B cell (primary cell): ENCODE results near the gene STAT1. TPM values are rescaled to one million over a fixed set of nuclear protein-coding genes. Genes with fewer than 3 reads are reported as not detected.

Experiments used
- ATAC-seq: fragments of 200-7000 bp; cut with Tn5 transposase; one replicate; pipeline ENCODE4 v1.10.0; 2021; ENCODE audit warnings: low read depth, mild to moderate bottlenecking, moderate number of reproducible peaks, moderate library complexity
- CTCF ChIA-PET: fragments of 350-600 bp; sonication (Branson Sonifier 250); formaldehyde crosslinking; loops from one replicate; lab custom pipeline; 2021; ENCODE audit warnings: antibody characterized with exemption, inconsistent platforms; lab: Charles Lee
- POLR2A ChIA-PET: fragments of 350-600 bp; sonication (Branson Sonifier 250); formaldehyde crosslinking; loops from one replicate; lab custom pipeline; 2021; ENCODE audit warnings: antibody characterized with exemption; lab: Charles Lee
- DNase-seq: peaks from one replicate; pipeline ENCODE4 v3.0.0; 2013
- H2AFZ ChIP-seq: 2 replicates; pipeline ENCODE4 v1.6.1; 2012; ENCODE audit warnings: mild to moderate bottlenecking, low read depth, low read length; ENCODE audit not compliant: insufficient read depth, poor library complexity, severe bottlenecking
- H3K27ac ChIP-seq, 2 donors: 1 replicate in 1 of 2; 2 replicates in 1 of 2; pipeline ENCODE4 v1.5.1; 2012 to 2013; ENCODE audit warnings: low read length in 2 of 2, mild to moderate bottlenecking in 2 of 2, moderate library complexity in 1 of 2
- H3K27me3 ChIP-seq, 4 experiments: fragments of 200-600 bp in 1 of 4; sonication (generic) in 1 of 4; replicated peaks in 1 of 4; 1 replicate in 2 of 4; 2 replicates in 2 of 4; pipeline versions ENCODE4 v1.6.1 to v1.7.0; 2013 to 2016; ENCODE audit warnings: low read length in 3 of 4, mild to moderate bottlenecking in 2 of 4, mixed read lengths in 1 of 4, moderate library complexity in 1 of 4; ENCODE audit not compliant: insufficient read depth in 4 of 4, control insufficient read depth in 3 of 4; ENCODE audit errors: control extremely low read depth in 1 of 4
- H3K36me3 ChIP-seq, 2 experiments: replicated peaks in 1 of 2; 1 replicate in 1 of 2; 2 replicates in 1 of 2; pipeline versions ENCODE4 v1.6.1 to v1.7.1; 2013; ENCODE audit warnings: low read length in 1 of 2; ENCODE audit not compliant: insufficient read depth in 2 of 2, control insufficient read depth in 1 of 2; ENCODE audit errors: control extremely low read depth in 1 of 2, extremely low read depth in 1 of 2
- H3K4me1 ChIP-seq, 2 donors: fragments of 200-600 bp in 1 of 2; sonication (generic) in 1 of 2; 1 replicate in 1 of 2; 2 replicates in 1 of 2; pipeline versions ENCODE4 v1.5.1 to v1.6.1; 2013 to 2017; ENCODE audit warnings: low read length in 2 of 2; ENCODE audit not compliant: control insufficient read depth in 2 of 2, insufficient read depth in 2 of 2
- H3K4me2 ChIP-seq: replicated peaks from 2 replicates; pipeline ENCODE3; 2012; ENCODE audit warnings: mild to moderate bottlenecking, low read depth, low read length; ENCODE audit not compliant: poor library complexity, severe bottlenecking
- H3K4me3 ChIP-seq, 5 experiments: fragments of 200-600 bp in 1 of 5; sonication (generic) in 1 of 5; 1 replicate in 3 of 5; 2 replicates in 2 of 5; pipeline versions ENCODE4 v1.5.1 to v1.7.0; 2011 to 2016; ENCODE audit warnings: low read length in 4 of 5, mild to moderate bottlenecking in 4 of 5, low read depth in 2 of 5, control low read depth in 1 of 5, moderate library complexity in 1 of 5; ENCODE audit not compliant: insufficient read depth in 1 of 5; ENCODE audit errors: control extremely low read depth in 1 of 5, extremely low read depth in 1 of 5
- H3K79me2 ChIP-seq: fragments of 200-600 bp; sonication (generic); one replicate; pipeline ENCODE4 v1.6.0; 2016; ENCODE audit warnings: low read length; ENCODE audit not compliant: control insufficient read depth, insufficient read depth
- H3K9ac ChIP-seq: fragments of 200-600 bp; sonication (generic); 2 replicates; pipeline ENCODE4 v1.6.1; 2017; ENCODE audit warnings: mild to moderate bottlenecking, low read length, moderate library complexity
- H3K9me3 ChIP-seq, 3 donors: one replicate each; pipeline versions ENCODE4 v1.6.1 to v1.7.1; 2013; ENCODE audit warnings: low read length in 2 of 3; ENCODE audit not compliant: control insufficient read depth in 2 of 3, insufficient read depth in 1 of 3; ENCODE audit errors: control extremely low read depth in 1 of 3
- H4K20me1 ChIP-seq: 2 replicates; pipeline ENCODE4 v1.6.0; 2012; ENCODE audit warnings: mild to moderate bottlenecking, low read length; ENCODE audit not compliant: insufficient read depth, control insufficient read depth, poor library complexity, severe bottlenecking
- H3K27ac Mint-ChIP-seq: one replicate; pipeline ENCODE4 v1.8.0; 2021; ENCODE audit warnings: mixed read lengths
- H3K27me3 Mint-ChIP-seq: one replicate; pipeline ENCODE4 v1.8.0; 2021; ENCODE audit warnings: mixed read lengths
- H3K4me1 Mint-ChIP-seq: one replicate; pipeline ENCODE4 v1.8.0; 2021; ENCODE audit warnings: mixed read lengths
- H3K4me3 Mint-ChIP-seq: one replicate; pipeline ENCODE4 v1.8.0; 2021; ENCODE audit warnings: mixed read lengths
- H3K9me3 Mint-ChIP-seq: one replicate; pipeline ENCODE4 v1.8.0; 2022; ENCODE audit warnings: mixed read lengths; ENCODE audit not compliant: insufficient read depth
- CTCF ChIP-seq: fragments of 200-600 bp; IDR thresholded peaks from one replicate; pipeline ENCODE4 v1.8.0; 2022; ENCODE audit warnings: antibody characterized with exemption, mild to moderate bottlenecking
- EZH2 ChIP-seq: IDR thresholded peaks from 2 replicates; pipeline ENCODE4 v1.6.1; 2012; ENCODE audit warnings: borderline replicate concordance, low read depth, mild to moderate bottlenecking, moderate library complexity, low read length; ENCODE audit not compliant: insufficient read depth, poor library complexity, severe bottlenecking
- WGBS: methylation state at CpG from one replicate; pipeline ENCODE4 v1.1.5; 2013; ENCODE audit warnings: missing lambda C conversion rate; ENCODE audit not compliant: insufficient coverage; 5-methylcytosine and 5-hydroxymethylcytosine counted together
- intact Hi-C: fragments of 100-400 bp; cut with micrococcal nuclease; formaldehyde crosslinking; loops from one replicate; pipeline ENCODE4 v1.10.0; 2022
- polyA plus RNA-seq: library from polyadenylated mRNA; depleted of rRNA; stranded (reverse); fragments of >200 nt; gene quantifications from 2 replicates; pipeline ENCODE4 v1.2.3, GENCODE V29; 2012
- total RNA-seq, 2 donors: library from RNA; stranded (reverse); fragments of 120-200 nt in 1 of 2; gene quantifications; 1 replicate in 1 of 2; 2 replicates in 1 of 2; pipeline versions ENCODE4 v1.2.3 to v1.2.4, GENCODE V29; 2013 to 2022

STAT1 gene
- total and polyA plus RNA-seq, 2 donors (not counting 1 experiment from before 2014, with no cell fraction given), result 20.5 to 50.9 TPM

GRCh38 chr2:191045141-191045540 is 31.2 kb upstream of the STAT1 start:
- intact Hi-C loops, result no loop called here
- H4K20me1 ChIP-seq, result no peaks in the 10 kb centered on the region
- no peak overlapping the region for H2AFZ ChIP-seq
- ChIA-PET CTCF (interaction anchor here (0.9 kb wide), 1 partner anchor 111 kb away, joined by 3 read pairs; no protein-coding TSS in a partner anchor), POLR2A (no interaction called here)
- WGBS, result 100% methylated on average over 1 of the region's 1 CpG
- no peaks in the 10 kb centered on the region for H3K4me1 ChIP-seq
- TF ChIP-seq CTCF (no peak), EZH2 (no peak)
- peaks cover 0 to 5% (median 0%) of the 10 kb centered on the region in 4 experiments for H3K27me3 ChIP-seq
- H3K9ac ChIP-seq, result no peak overlapping the region
- no peak overlapping the region for H3K4me3 Mint-ChIP-seq
- no peaks in the 10 kb centered on the region for H3K9me3 Mint-ChIP-seq
- ATAC-seq, result no peak
- H3K4me2 ChIP-seq, result no peak overlapping the region
- DNase-seq, result no peak
- H3K27ac Mint-ChIP-seq, result no peak overlapping the region
- H3K27ac ChIP-seq, result no peak overlapping the region
- no peaks in the 10 kb centered on the region for H3K4me1 Mint-ChIP-seq
- peaks cover 27% of the 10 kb centered on the region for H3K27me3 Mint-ChIP-seq
- no peaks in the 10 kb centered on the region for H3K79me2 ChIP-seq
- no peaks in the 10 kb centered on the region for H3K9me3 ChIP-seq
- H3K36me3 ChIP-seq, result no peaks in the 10 kb centered on the region
- no peak overlapping the region for H3K4me3 ChIP-seq

- Histone ChIP-seq H3K36me3 (no peaks in the 10 kb centered on the region), H3K27ac (no peak overlapping the region), H3K27me3 (no peaks in the 10 kb centered on the region), H3K4me1 (no peaks in the 10 kb centered on the region), H3K4me3 (no peak overlapping the region), H4K20me1 (no peaks in the 10 kb centered on the region), H3K9me3 (peaks cover 0 to 1% (median 0%) of the 10 kb centered on the region in 3 donors), H3K4me2 (no peak overlapping the region), H2AFZ (no peak overlapping the region), H3K9ac (no peak overlapping the region), H3K79me2 (no peaks in the 10 kb centered on the region)
- no peak for ATAC-seq
- TF ChIP-seq EZH2 (no peak), CTCF (no peak)
- no CpG with 5 or more reads among the region's 3 CpGs for WGBS
- Mint-ChIP-seq H3K27ac (no peak overlapping the region), H3K4me1 (no peaks in the 10 kb centered on the region), H3K9me3 (no peaks in the 10 kb centered on the region), H3K4me3 (no peak overlapping the region), H3K27me3 (peaks cover 24% of the 10 kb centered on the region)
- intact Hi-C loops, result no loop called here
- no peak for DNase-seq
- CTCF ChIA-PET, result no interaction called here
- POLR2A ChIA-PET, result no interaction called here
These were observed 29.5 kb upstream of the STAT1 start for GRCh38 chr2:191043438-191043837.
